ENCODE measurements around the gene SMARCB1. TPM values are rescaled to one million over a fixed set of nuclear protein-coding genes. Genes with fewer than 3 reads are reported as not detected.
A peak's percentile ranks its signal among the peaks of the same experiment; 100 is the strongest.

The SMARCB1 gene
- total RNA-seq, 2 donors from 2014 or later = 41.4 to 45.9 TPM

GRCh38 chr22:23801886-23802377, 15.2 kb downstream of the SMARCB1 start:
- DNase-seq (ENCODE audit: low spot score) = no peak
- no peak overlapping the region for H3K4me3 ChIP-seq
- H3K27ac ChIP-seq = no peak overlapping the region
- TF ChIP-seq CTCF (IDR thresholded peaks at IDR 0.05) = no peak
- peaks cover 72% of the 10 kb centered on the region for H3K36me3 ChIP-seq
- no peaks in the 10 kb centered on the region for H3K9me3 ChIP-seq
- H3K4me1 ChIP-seq = no peaks in the 10 kb centered on the region
- no peaks in the 10 kb centered on the region for H3K27me3 ChIP-seq

GRCh38 chr22:23803001-23803819, 16.4 kb downstream of the SMARCB1 start:
- H3K27ac ChIP-seq = no peak overlapping the region
- no peaks in the 10 kb centered on the region for H3K9me3 ChIP-seq
- no peak for DNase-seq (ENCODE audit: low spot score)
- H3K27me3 ChIP-seq = no peaks in the 10 kb centered on the region
- H3K36me3 ChIP-seq = peaks cover 67% of the 10 kb centered on the region
- TF ChIP-seq CTCF (IDR thresholded peaks at IDR 0.05) = no peak
- H3K4me3 ChIP-seq = no peak overlapping the region
- no peaks in the 10 kb centered on the region for H3K4me1 ChIP-seq

GRCh38 chr22:23804781-23805291, 18.1 kb downstream of the SMARCB1 start:
- H3K27me3 ChIP-seq = no peaks in the 10 kb centered on the region
- H3K4me3 ChIP-seq = no peak overlapping the region
- H3K4me1 ChIP-seq = no peaks in the 10 kb centered on the region
- no peak for DNase-seq (ENCODE audit: low spot score)
- peaks cover 60% of the 10 kb centered on the region for H3K36me3 ChIP-seq
- no peak for TF ChIP-seq CTCF (IDR thresholded peaks at IDR 0.05)
- H3K27ac ChIP-seq = no peak overlapping the region
- H3K9me3 ChIP-seq = no peaks in the 10 kb centered on the region

GRCh38 chr22:23806837-23807236, 20.1 kb downstream of the SMARCB1 start:
- DNase-seq (ENCODE audit: low spot score) = no peak
- Histone ChIP-seq H3K4me3 (no peak overlapping the region), H3K36me3 (peaks cover 40% of the 10 kb centered on the region), H3K9me3 (no peaks in the 10 kb centered on the region), H3K27ac (no peak overlapping the region), H3K4me1 (no peaks in the 10 kb centered on the region), H3K27me3 (no peaks in the 10 kb centered on the region)
- no peak for TF ChIP-seq CTCF (IDR thresholded peaks at IDR 0.05)

GRCh38 chr22:23812378-23812777, 25.6 kb downstream of the SMARCB1 start:
- no peak for DNase-seq (ENCODE audit: low spot score)
- no peaks in the 10 kb centered on the region for H3K27me3 ChIP-seq
- no peak for TF ChIP-seq CTCF (IDR thresholded peaks at IDR 0.05)
- H3K27ac ChIP-seq = peak overlapping the region in 1 of 2 donors; percentile 36
- no peak overlapping the region for H3K4me3 ChIP-seq
- H3K36me3 ChIP-seq = peaks cover 10% of the 10 kb centered on the region
- H3K9me3 ChIP-seq = no peaks in the 10 kb centered on the region
- peaks cover 0 to 21% of the 10 kb centered on the region in 2 donors for H3K4me1 ChIP-seq

Data from right atrium auricular region (tissue), 2 donors.